IMR-90 (cell line): Measurements from ENCODE around the gene STAT3. TPM values are rescaled to one million over a fixed set of nuclear protein-coding genes. Genes with fewer than 3 reads are reported as not detected.

Experiments used
- ATAC-seq: fragments of 200-7000 bp; cut with Tn5 transposase; 2 replicates; pipeline ENCODE4 v1.9.1; 2020; ENCODE audit warnings: low read depth, mild to moderate bottlenecking, moderate library complexity
- BruUV-seq: library from RNA; stranded (reverse); fragments of 400-500 nt; replicated peaks from 2 replicates; lab custom pipeline; 2021; lab: Mats Ljungman, UMichigan
- CTCF ChIA-PET: fragments of 300-600 bp; formaldehyde crosslinking; extraction: SDS; loops from one replicate; lab custom pipeline; 2021; ENCODE audit warnings: antibody characterized with exemption; lab: Yijun Ruan, JAX
- POLR2A ChIA-PET: fragments of 300-600 bp; sonication (Branson Sonifier 250); formaldehyde crosslinking; loops from one replicate; lab custom pipeline; 2022; ENCODE audit warnings: antibody characterized with exemption; ENCODE audit not compliant: unreplicated experiment; lab: Charles Lee
- DNase-seq: peaks from one replicate; pipeline ENCODE4 v3.0.0; 2013
- H2AFZ ChIP-seq: replicated peaks from 2 replicates; pipeline ENCODE3; 2013; ENCODE audit warnings: low read length, mild to moderate bottlenecking; ENCODE audit not compliant: poor library complexity
- H2AK5ac ChIP-seq: 2 replicates; pipeline ENCODE4 v1.6.1; 2013; ENCODE audit warnings: low read depth, low read length, inconsistent platforms
- H2AK9ac ChIP-seq: replicated peaks from 2 replicates; pipeline ENCODE3; 2013; ENCODE audit warnings: mild to moderate bottlenecking, low read depth, low read length, moderate library complexity; ENCODE audit not compliant: poor library complexity
- H2BK120ac ChIP-seq: 2 replicates; pipeline ENCODE4 v1.6.1; 2013; ENCODE audit warnings: low read depth, low read length, inconsistent platforms
- H2BK15ac ChIP-seq: 3 replicates; pipeline ENCODE4 v1.6.1; 2013; ENCODE audit warnings: low read depth, low read length, inconsistent platforms
- H2BK20ac ChIP-seq: 2 replicates; pipeline ENCODE4 v1.6.1; 2013; ENCODE audit warnings: low read depth, mild to moderate bottlenecking, inconsistent platforms, low read length, moderate library complexity
- H2BK5ac ChIP-seq: 2 replicates; pipeline ENCODE4 v1.6.1; 2013; ENCODE audit warnings: mild to moderate bottlenecking, low read depth, low read length, inconsistent platforms; ENCODE audit not compliant: poor library complexity, severe bottlenecking
- H3K14ac ChIP-seq: replicated peaks from 2 replicates; pipeline ENCODE4 v1.6.1; 2013; ENCODE audit warnings: low read depth, low read length, inconsistent platforms
- H3K18ac ChIP-seq: 2 replicates; pipeline ENCODE4 v1.6.1; 2013; ENCODE audit warnings: low read depth, low read length, control low read depth
- H3K23ac ChIP-seq: 2 replicates; pipeline ENCODE4 v1.6.1; 2013; ENCODE audit warnings: low read depth, low read length, inconsistent platforms
- H3K27ac ChIP-seq: 2 replicates; pipeline ENCODE4 v1.5.1; 2013; ENCODE audit warnings: mild to moderate bottlenecking, control low read depth, low read length; ENCODE audit not compliant: insufficient read depth
- H3K27me3 ChIP-seq: 2 replicates; pipeline ENCODE4 v1.6.1; 2013; ENCODE audit warnings: low read length; ENCODE audit not compliant: control insufficient read depth, insufficient read depth
- H3K36me3 ChIP-seq: 2 replicates; pipeline ENCODE4 v1.6.1; 2013; ENCODE audit warnings: low read length, mixed read lengths; ENCODE audit not compliant: control insufficient read depth, insufficient read depth
- H3K4ac ChIP-seq: 2 replicates; pipeline ENCODE4 v1.6.1; 2013; ENCODE audit warnings: low read depth, low read length, inconsistent platforms
- H3K4me1 ChIP-seq: 2 replicates; pipeline ENCODE4 v1.6.1; 2013; ENCODE audit warnings: low read length, mixed read lengths; ENCODE audit not compliant: control insufficient read depth, insufficient read depth
- H3K4me2 ChIP-seq: 2 replicates; pipeline ENCODE4 v1.6.1; 2013; ENCODE audit warnings: low read depth, mild to moderate bottlenecking, control low read depth, low read length, moderate library complexity
- H3K4me3 ChIP-seq: 2 replicates; pipeline ENCODE4 v1.5.1; 2013; ENCODE audit warnings: low read depth, mild to moderate bottlenecking, control low read depth, low read length, moderate library complexity; ENCODE audit not compliant: insufficient read depth
- H3K56ac ChIP-seq: 2 replicates; pipeline ENCODE4 v1.6.1; 2013; ENCODE audit warnings: low read length, inconsistent platforms; ENCODE audit not compliant: insufficient read depth; ENCODE audit errors: extremely low read depth
- H3K79me1 ChIP-seq, 2 experiments: 2 replicates each; pipeline ENCODE4 v1.6.1; 2013; ENCODE audit warnings: low read length in 2 of 2, inconsistent platforms in 1 of 2, low read depth in 1 of 2
- H3K9ac ChIP-seq: 2 replicates; pipeline ENCODE4 v1.6.1; 2013; ENCODE audit warnings: low read depth, low read length, control low read depth
- H3K9me1 ChIP-seq: 2 replicates; pipeline ENCODE4 v1.6.1; 2013; ENCODE audit warnings: low read length, inconsistent platforms; ENCODE audit not compliant: insufficient read depth
- H3K9me3 ChIP-seq: 2 replicates; pipeline ENCODE4 v1.6.1; 2013; ENCODE audit warnings: low read length; ENCODE audit not compliant: control insufficient read depth, insufficient read depth
- H4K20me1 ChIP-seq: 2 replicates; pipeline ENCODE4 v1.6.1; 2013; ENCODE audit warnings: low read length, inconsistent platforms; ENCODE audit not compliant: insufficient read depth
- H4K5ac ChIP-seq: 2 replicates; pipeline ENCODE4 v1.6.1; 2013; ENCODE audit warnings: mild to moderate bottlenecking, low read depth, low read length, control low read depth
- H4K8ac ChIP-seq, 2 experiments: 2 replicates each; pipeline ENCODE4 v1.6.1; 2013; ENCODE audit warnings: low read depth in 2 of 2, low read length in 2 of 2, control low read depth in 1 of 2, inconsistent platforms in 1 of 2
- H4K91ac ChIP-seq: 2 replicates; pipeline ENCODE4 v1.6.1; 2013; ENCODE audit warnings: low read depth, low read length, inconsistent platforms; ENCODE audit not compliant: insufficient read depth
- BHLHE40 ChIP-seq: fragments of 150-350 bp; IDR thresholded peaks from 2 replicates; pipeline ENCODE4 v1.6.1; 2016; ENCODE audit warnings: mild to moderate bottlenecking, low read depth, low read length
- MXI1 ChIP-seq: IDR thresholded peaks from 2 replicates; pipeline ENCODE4 v1.6.1; 2012; ENCODE audit warnings: low read depth, mild to moderate bottlenecking, low read length, moderate library complexity, borderline replicate concordance
- NFE2L2 ChIP-seq: fragments of 150-350 bp; IDR thresholded peaks from 2 replicates; pipeline ENCODE4 v1.6.1; 2016; ENCODE audit warnings: low read depth, mild to moderate bottlenecking, low read length
- WGBS, 2 experiments: methylation state at CpG; one replicate each; pipeline versions ENCODE4 v1.1.5 to v1.1.7; 2013; ENCODE audit warnings: missing lambda C conversion rate in 2 of 2; ENCODE audit not compliant: insufficient read length in 1 of 2; ENCODE audit errors: extremely low coverage in 2 of 2; 5-methylcytosine and 5-hydroxymethylcytosine counted together
- dilution Hi-C: fragments of 300-500 bp; cut with HindIII; formaldehyde crosslinking; loops from one replicate; pipeline ENCODE4 v1.14.3; 2018; ENCODE audit warnings: low sequenced_read_pairs; ENCODE audit not compliant: unreplicated experiment
- in situ Hi-C: fragments of 300-500 bp; cut with MboI; formaldehyde crosslinking; loops from 3 replicates; pipeline ENCODE4 v1.14.3; 2019; ENCODE audit warnings: low sequenced_read_pairs, inconsistent platforms, mixed read lengths
- intact Hi-C: fragments of 100-400 bp; cut with micrococcal nuclease; formaldehyde crosslinking; loops from 2 replicates; pipeline ENCODE4 v1.10.0; 2022
- polyA plus RNA-seq, 3 experiments: library from polyadenylated mRNA; depleted of rRNA; stranded (reverse); fragments of >200 nt; gene quantifications; 2 replicates each; pipeline ENCODE4 v1.2.3, GENCODE V29; 2012; ENCODE audit warnings: low replicate concordance in 1 of 3
- total RNA-seq: library from RNA; depleted of rRNA; stranded (reverse); fragments of >200 nt; gene quantifications from 2 replicates; pipeline ENCODE4 v1.2.3, GENCODE V29; 2012
- TF ChIP-seq, protein P1 (sequence below): fragments of 150-350 bp; IDR thresholded peaks from 2 replicates; pipeline ENCODE4 v1.6.1; 2017; ENCODE audit warnings: mild to moderate bottlenecking, antibody characterized with exemption, low read length, low read depth

The STAT3 gene
- total and polyA plus RNA-seq, 2 of the 4 experiments (the other 2 are of a cell fraction), result 47.2 to 66.3 TPM

DNA sequence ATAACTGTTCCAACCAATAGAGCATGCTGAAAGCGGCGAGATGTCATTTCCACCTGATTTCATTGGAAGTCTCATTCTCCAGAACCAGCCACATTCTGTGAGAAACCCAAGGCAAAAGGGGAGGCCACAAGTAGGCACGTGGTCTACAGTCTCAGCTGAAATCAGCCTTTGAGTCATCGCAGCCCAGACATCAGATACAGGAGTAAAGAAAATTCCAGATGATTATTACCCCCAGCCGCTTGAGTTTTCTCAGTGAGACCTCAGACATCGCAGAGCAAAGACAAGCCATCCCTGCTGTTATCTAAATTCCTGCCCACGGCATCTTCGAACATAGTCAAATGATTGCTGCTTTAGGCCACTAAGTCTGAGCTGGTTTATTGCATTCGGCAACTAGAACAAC, 23.1 kb downstream of the STAT3 start:
- ATAC-seq (peak; percentile 80), DNase-seq (peak; percentile 87)
- Histone ChIP-seq H4K5ac (no peak overlapping the region), H2AK5ac (peak overlapping the region; percentile 50; the same call in 1 of the 2 replicates), H3K4me2 (no peak overlapping the region), H3K23ac (no peak overlapping the region), H2BK15ac (no peak overlapping the region), H3K4me1 (peaks cover 17% of the 10 kb centered on the region), H3K14ac (no peak overlapping the region), H3K18ac (no peak overlapping the region), H2AK9ac (no peak overlapping the region), H4K91ac (no peak overlapping the region), H2AFZ (no peak overlapping the region), H2BK120ac (no peak overlapping the region), H3K9me1 (peaks cover 30% of the 10 kb centered on the region), H3K56ac (no peak overlapping the region), H4K20me1 (peaks cover 95% of the 10 kb centered on the region), H3K9me3 (no peaks in the 10 kb centered on the region), H3K36me3 (peaks cover 1% of the 10 kb centered on the region; the same call in 1 of the 2 replicates), H2BK5ac (no peak overlapping the region), H3K79me1 (peaks cover 28 to 97% of the 10 kb centered on the region in 2 experiments), H3K27ac (no peak overlapping the region), H3K27me3 (no peaks in the 10 kb centered on the region), H3K4ac (no peak overlapping the region), H3K9ac (no peak overlapping the region), H4K8ac (no peak overlapping the region), H2BK20ac (no peak overlapping the region), H3K4me3 (no peak overlapping the region)
- TF ChIP-seq MXI1, result peak; percentile 52; the same call in 1 of the 2 replicates
- TF ChIP-seq BHLHE40, result no peak
- TF ChIP-seq, protein P1, sequence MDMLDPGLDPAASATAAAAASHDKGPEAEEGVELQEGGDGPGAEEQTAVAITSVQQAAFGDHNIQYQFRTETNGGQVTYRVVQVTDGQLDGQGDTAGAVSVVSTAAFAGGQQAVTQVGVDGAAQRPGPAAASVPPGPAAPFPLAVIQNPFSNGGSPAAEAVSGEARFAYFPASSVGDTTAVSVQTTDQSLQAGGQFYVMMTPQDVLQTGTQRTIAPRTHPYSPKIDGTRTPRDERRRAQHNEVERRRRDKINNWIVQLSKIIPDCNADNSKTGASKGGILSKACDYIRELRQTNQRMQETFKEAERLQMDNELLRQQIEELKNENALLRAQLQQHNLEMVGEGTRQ, result peak; percentile 91
- no peak for TF ChIP-seq NFE2L2
- POLR2A ChIA-PET, result no interaction called here
- CTCF ChIA-PET, result no interaction called here
- no TSS peak for BruUV-seq
- 78% methylated on average over 4 of the region's 9 CpGs; no CpG with 5 or more reads in 1 of the 2 experiments for WGBS, 2 experiments
- in situ Hi-C loops (no loop called here), dilution Hi-C loops (no loop called here), intact Hi-C loops (no loop called here)
